NCI-H510A (cell line): Measurements from ENCODE around the gene DPM2.
A peak's percentile ranks its signal among the peaks of the same experiment; 100 is the strongest.

Experiments used
- DNase-seq: peaks from one replicate; lab custom pipeline; 2025; lab: John Stamatoyannopoulos, UW

DPM2 gene

DNA sequence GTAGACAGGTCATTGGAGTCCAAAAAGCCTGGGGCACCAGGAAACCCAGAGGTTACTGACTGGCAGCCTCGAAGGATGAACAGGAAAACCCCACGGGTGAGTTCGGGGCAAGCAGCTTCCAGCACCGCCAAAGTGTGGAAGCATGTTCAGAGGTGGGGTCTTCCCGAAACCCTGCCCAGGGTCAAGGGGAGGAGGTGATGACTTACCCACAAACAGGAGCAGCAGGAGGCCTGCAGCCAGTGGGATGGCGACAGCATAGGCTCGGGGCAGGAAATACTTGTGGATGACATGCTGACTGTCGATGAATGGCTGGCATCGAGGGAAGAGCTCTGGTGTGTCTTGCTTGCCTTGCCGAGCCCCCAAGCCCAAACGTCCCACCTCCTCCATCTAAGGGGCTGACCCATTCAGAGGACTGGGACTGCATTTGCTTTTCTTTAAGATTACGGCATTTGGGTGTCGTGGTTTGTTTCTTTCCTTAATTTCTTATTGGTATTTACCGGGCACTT is 1.3 kb downstream of the DPM2 start:
- DNase-seq = no peak

DNA sequence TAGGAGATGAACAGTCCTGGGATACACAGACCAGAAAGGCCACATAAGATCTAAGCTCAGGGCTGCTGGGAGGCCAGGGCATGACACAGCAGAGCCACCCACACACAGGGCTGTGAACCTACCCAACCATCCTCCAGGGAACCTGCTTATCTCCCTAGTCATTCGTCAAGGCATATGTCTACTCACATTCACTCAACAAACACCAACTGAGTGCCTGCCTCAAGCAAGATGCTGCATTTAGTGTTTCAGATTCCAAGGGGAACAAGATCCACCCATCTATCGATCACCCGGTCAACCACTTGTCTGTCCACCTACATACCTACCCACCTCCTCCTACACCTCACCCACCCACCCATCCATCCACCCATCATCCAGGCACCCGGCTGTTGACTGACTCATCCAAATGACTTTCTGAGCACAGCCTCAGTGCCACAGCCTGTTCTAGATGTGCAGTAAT is 1.9 kb downstream of the DPM2 start:
- no peak for DNase-seq

DNA sequence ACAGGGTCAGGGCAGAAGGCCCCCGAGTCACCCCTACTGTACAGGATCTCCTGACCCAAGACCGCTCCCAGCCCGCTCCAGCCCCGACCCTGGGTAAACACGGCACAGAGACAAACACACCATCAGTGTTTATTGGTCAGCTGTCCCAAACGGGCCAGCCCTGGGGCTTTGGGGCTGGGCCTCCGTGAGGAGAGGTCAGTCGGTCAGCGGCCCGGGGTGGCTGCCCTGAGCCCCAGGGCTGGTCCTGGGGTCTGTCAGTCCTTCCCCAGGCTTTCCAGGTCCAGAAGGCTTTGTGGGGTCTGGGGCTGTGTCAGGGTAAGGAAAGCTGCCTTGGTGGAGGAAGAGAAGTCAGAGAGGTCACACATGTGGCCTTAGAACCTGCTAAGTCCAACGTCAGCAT is 2.7 kb downstream of the DPM2 start:
- no peak for DNase-seq

DNA sequence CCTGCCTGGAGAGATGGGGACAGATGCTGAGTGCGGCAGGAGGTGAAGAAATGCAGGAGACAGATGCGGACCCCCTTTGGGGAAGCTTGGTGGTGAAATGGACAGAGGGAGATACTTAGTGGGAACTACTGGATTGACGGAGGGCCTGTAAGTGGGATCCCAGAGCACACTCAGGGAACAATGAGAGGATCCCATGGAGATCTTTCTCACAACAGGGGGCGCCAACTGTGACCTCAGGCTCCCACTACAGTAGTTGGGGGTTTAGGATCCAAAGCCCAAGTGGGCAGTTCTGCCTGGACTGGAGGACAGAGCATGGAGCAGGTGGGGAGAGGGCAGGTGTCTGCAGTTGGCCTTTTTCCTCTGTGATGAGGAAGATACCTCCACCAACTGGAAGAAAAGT is 3.4 kb downstream of the DPM2 start:
- no peak for DNase-seq

DNA sequence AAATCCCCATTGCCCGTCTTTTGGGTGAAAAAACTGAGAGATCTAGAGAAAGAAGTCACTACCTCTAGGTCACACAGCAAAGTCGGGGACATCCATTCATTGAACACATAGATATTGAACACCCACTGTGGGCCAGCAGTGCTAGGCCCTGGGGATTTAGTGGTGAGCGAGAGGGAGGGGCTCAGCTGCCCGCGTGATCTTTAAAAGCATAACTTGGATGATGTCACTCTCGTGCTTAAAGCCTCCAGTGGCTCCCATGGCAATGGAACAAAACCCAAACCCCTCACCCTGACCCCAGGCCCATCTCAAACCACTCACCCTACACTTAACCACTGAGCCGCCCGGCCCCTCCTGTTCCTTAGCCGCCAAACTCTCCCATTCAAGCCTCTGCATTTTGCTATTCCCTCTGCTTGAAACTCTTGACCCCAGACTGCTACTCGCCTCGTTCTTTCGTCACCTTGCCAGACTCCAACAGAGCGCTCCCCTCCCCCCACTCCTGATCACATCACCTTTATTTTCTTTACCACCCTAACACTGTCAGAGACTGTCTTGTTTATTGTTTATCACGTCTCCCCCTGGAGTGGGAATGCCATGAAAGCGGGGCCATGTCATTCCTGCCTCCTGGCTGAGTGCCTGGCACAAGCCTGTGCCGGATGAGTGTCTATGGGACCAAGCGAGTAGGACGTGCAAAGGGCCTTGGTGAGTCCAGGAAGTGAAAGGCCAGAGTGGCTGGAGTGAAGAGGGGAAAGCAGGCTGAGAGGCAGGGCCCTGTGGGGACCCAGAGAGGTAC is 6.4 kb downstream of the DPM2 start:
- DNase-seq = peak; percentile 90

DNA sequence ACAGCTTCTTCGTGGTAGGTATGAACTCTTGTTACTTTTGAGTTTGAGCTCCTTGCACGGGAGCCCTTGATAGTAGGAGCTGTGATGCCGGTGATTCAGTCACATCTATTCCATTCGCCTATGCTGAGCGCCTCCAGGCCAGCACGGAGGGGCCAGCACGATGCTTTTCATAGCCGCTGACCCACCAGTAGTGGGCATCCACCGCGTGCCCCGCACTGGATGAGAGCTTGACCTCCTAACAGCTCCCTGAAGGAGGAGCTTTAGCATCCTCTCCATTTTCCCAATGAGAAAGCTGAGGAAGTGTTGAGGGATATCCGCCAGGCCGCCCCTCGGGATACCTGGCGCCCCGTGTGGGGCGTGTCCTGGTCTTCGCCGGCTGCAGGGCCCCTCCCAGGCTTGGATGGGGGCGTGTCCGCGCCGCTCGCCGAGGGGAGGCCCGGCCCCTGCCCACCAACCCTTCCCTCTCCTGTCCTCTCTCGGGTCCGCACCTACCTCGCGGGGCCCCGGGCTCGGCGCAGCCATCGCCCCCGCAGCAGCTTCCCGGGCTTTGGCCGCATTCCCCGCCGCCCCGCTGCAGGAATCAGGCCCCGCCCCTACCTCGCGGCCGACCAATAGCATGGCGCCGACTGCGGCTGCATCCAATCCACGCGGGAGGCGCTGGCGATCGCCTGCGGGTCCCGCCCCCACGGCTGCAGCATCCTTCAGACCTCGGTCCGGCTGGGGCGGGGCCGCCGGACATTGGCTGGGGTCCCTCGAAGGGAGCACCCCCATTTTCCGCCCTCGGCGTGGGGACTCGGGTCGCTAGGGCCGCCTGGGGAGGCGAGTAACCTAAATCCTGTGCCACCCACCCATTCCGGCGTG is 7.2 kb downstream of the DPM2 start, which contains the start of gene PIP5KL1:
Gene PIP5KL1, minus strand, starts transcription at position 547 of the 861 bp plus-strand sequence. Its CDS starts 25 bp downstream, at position 522.
- DNase-seq = peak; percentile 83

DNA sequence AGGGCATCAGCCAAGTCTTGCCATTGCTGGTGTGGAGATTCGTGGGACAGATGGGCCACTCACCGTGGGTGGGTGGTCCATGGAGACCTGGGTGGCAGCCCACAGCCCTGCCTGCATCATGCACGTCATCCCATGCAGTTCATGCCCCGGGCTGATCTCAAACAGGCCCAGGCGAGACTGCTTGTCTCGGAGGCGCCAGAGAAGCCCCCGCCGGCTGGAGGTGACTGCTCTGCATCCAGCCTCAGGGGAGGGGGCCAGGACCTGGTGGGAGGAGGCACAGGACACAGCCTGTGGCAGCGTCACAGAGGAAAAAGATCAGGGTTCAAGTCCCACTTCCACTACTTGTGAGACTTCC is 8.1 kb downstream of the DPM2 start:
- DNase-seq = no peak

DNA sequence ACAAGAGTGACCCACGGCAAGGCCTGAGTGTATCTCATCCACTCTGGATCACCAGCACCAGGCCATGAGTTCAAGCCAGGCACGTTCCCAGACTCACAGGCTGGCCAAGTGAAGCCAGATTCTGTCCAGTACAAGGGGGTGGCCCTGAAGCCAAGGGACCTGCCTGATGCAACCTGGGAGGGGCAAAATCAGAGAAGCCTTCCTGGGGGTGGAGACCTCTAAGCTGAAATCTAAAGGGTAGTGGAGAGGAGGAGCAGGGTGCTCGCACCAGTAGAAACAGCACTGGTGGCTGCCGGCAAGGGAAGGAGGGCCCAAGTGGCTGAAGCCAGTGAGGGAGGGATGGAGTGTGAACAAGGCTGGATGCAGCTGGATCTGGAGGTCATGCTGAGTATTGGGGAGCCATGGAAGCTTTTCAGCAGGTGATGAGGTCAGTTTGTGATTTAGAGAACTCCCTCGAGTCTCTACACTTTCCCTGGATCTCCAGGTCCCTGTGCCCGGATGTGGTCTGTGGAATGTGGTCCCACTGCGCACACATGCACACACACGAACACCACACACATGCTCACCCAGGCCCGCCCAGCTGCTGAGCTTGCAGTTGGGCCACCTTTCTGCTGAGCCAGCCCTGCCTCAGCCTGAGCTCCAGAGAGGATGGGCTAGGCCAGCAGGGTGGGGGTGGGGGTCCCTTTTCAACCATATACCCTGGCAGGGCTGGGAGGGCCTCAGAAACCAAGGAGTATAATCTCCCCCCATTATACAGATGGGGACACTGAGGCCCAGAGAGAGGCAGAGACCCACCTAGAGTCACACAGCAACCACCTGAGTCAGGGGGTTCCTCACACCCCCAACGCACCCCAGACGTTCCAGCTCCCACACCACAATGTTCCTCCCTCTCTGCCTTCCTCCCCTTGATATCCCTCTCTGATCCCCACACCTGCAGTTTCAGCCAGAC is 8.7 kb downstream of the DPM2 start:
- DNase-seq = no peak

DNA sequence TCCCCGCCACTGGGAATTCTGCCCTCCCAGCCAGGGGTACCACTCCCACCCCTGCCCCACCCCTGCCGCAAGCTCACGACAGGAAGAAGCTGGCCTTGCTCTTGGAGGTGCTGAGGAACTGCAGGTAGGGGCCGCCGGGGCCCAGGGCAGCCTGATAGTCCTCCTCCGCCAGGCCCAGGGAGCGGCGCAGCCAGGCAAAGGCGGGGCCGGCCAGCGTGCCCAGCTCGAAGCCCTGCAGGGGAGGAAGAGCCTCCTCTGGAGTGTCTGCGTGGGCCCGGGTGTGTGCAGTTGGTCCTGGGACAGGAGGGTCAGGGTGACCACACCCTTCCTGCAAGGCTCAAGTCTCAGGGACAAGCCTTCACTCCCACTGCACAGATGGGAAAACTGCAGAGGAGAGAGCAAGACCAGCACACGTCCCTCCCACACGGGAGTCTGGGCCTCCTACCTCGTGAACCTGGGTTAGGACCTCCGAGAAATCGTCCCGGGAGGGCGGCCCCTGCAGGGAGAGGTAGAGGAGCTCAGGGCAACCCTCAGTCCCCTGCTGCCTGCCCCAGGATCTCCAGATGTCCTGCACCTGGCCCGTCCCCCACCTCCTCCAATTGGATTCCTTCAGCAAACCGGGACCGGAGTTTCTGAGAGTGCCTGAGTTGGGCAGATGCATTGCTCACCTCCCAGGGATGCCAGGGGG is 9.5 kb downstream of the DPM2 start:
- no peak for DNase-seq

DNA sequence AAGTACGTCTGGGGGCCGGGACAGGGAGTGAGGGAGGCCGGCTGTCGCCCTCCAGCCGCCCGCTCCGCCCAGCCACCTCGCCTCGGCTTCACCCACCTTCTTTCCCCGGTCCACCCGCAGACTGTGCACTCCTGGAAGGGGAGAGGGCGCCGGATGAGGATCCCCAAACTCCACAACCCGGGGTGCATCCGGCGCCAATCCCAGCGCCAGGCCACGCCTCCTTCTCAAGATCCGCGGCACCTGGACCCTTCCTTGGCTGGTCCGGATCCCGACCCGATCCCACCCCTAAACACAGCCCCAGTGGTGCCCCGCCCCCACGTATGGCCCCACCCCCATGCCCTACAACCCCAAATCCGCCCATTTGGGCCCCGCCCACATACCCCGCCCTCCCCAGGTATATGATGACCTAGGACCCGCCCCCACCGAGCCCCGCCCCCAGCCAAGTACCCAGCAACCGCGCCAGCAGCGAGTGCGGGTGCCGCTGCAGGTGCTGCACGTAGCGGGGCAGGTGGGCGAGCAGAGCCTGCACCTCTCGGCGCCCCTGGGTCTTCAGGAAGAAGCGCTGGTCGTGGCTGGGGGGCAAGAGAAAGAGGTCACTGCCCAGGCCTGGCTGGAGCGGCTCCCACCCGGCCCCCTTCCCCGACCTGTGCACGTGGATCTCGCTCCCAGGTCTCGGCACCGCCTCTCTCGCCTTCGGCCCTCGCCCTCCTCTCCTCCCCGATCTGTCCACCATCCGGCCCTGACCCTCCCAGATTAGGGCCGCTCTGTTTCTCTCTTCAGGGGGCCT is 10.3 kb downstream of the DPM2 start:
- peak; percentile 81 for DNase-seq

DNA sequence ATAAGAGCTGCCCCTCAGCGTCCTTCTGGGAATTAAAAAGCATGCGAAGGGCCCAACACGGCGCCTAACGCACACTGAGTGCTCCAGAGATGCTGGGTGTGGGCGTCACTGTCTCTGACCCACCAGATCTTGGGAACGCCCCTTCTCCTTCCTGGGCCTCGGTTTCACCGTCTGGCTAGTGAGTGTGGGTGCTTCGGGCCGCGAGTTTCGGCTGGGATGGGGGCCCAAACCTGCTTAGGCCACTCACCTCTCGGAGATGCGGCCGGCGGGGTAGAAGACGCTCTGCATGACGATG is 10.8 kb downstream of the DPM2 start:
- no peak for DNase-seq

DNA sequence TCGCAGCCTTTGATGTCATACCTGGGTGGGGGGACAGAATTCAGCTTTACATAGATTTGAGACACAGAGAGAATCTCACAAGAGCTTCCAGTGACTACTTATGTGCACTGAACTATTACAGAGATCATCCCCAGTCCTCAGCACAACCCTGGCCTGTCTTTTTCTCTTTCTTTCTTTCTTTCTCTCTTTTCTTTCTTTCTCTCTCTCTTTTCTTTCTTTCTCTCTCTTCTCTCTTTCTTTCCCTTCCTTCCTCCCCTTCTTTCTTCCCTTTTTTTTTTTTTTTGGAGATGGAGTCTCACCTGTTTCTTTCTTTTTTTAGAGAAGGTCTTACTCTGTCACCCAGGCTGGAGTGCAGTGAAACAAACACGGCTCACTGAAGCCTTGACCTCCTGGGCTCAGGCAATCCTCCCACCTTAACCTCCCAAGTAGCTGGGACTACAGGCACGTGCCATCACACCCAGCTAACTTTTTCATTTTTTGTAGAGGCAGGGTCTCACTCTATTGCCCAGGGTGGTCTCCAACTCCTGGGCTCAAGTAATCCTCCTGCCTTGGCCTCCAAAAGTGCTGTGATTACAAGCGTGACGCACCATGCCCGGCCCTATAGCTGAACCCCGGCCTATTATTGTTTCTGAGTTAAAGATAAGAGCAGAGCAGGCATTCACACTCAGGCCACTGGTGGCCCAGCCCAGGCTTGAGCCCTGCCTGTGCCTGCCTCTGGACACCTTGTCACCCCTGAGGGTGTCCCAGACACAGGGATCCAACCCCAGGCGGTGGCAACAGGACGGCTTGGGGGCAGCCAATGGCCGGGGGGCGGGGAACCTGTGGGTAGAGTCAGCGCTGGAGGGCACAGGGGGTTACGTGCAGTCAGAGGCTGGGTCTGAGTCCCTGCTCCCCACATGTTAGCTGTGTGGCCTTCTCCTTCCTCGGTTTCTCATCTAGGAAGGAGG is 11.4 kb downstream of the DPM2 start:
- DNase-seq = no peak

DNA sequence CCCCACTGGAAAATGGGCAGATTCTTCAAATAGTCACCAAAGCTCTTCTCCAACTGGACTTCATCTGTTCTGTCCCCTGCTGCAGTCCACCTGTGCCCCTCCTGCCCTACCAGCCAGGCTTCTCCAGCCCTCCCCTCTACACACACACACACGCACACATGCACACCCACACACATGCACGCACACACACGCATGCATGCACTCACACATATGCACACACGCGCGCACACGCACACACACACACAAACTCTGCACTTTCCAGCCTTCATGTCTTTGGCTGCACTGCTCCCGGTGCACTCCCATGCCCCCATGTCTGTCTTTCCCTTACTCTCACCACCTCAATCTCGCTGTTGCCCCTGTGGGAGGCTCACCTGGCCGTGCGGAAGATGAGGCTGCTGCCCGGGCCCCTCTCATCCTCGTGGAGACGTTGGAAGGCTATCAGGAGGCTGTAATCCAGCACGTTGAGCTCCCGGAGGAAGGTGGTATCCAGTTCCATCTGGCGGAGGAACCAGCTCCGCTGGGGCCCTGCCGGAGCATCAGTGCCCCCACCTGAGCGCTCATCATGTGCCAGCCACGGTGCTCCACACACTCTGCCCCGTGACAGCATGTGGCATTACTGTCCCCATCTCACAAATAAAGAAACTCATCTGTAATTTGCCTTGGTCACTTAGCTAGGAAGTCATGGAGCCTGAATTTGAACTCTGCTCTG is 12.8 kb downstream of the DPM2 start:
- no peak for DNase-seq

DNA sequence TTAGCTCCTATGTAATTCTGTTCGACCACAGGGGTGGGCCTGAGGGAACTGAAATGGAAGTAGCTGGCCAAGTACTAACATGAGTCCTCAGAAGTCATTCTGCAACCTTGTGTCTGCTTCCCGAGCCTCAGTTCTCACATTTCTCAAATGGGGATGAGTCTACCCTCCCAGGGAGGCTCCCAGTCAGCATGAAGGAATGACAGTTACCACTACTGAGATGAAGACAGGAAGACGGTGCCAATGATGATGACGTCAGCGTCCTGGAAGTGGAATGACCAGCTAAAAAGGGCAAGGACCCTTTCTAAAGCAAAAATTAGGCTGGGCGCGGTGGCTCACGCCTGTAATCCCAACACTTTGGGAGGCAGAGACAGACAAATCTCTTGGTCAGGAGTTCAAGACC is 13.9 kb downstream of the DPM2 start:
- no peak for DNase-seq

DNA sequence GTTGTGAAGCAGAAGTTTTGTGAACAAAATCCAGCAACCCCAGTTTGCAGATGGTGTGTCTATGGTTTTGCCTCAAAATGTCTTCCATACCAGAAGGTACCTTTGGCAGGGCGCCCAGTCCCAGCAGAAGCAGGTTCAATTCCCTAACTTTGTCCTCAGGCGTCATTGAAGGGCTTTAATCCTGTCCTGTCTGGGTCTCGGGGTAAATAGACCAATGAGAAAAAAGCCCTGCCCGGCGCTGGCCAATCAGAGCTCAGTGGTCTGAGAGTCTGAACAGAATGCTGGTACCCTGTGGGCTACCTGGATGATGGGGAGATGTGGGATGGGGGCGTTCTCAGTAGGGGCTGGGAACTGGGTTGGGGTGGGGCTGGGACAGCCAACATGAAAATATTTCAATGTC is 14.6 kb downstream of the DPM2 start:
- DNase-seq = no peak

DNA sequence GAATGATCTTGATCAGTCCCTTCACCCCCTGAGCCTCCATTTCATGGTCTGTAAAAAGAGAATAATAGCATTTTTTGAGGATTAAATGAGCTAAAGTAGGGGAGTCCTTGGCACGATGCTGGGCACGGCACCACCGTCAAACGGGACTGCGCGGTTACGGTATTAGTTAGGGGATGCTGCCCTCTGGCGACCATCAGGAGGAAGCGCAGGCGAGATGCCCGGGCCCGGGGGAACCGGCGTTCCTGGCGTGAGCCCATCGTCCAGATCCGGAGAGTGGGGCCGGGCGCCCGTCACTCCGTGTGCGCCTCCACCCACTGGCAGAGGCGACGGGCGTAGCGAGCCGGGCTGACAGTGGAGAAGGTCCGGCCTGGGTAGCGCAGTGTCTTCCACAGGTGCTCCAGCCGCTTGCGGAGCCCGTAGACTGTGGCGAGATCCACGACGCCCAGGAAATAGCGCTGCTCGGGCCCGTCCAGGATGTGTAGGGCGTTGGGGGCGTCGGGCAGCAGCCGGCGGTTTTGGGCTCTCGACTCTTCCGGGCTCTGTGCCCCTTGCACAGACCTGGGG is 16.0 kb downstream of the DPM2 start:
- no peak for DNase-seq

DNA sequence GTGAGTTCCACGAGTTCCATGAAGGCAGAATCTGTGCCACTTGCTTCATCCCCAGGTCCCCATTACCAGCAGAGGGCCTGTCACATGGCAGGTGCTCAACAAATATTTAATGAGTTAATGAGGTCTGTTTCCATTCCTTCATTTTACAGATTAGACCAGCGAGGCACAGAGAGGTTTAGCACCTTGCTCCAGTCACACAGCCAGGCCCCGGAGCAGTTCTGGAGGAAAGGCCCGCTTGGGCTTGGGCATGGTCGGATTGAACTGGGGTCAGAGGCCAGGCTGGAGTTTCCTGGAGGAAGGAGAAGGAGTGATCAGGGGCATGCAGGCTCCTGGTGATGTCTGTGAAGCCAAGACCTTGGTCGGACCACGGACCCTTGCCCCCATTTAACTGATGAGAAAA is 16.9 kb downstream of the DPM2 start:
- no peak for DNase-seq

DNA sequence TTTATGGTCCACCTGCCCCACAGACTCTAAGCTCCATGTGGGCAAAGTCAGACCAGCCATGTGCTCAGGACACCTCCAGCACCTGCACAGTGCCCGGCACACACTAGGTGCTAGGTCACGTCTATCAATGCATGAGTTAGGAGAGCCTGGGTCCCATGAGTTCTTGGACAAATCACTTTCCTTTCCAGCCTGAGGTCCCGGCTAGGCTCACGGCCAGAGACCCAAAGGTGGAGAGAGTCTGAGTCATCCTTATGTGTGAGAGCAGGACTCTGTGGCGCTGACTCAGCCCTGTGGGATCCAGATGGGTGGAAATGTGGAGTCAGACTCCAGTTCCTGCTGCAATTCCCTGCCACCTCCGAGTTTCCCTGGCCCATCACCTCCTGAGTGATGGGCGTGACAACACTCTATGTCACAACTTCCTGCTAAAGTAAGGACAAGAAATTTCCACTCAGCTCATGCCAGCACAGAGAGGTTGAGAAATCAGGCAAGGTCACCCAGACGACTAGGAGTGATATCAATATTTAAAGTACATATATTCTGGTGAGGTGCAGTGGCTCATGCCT is 18.3 kb downstream of the DPM2 start:
- DNase-seq = no peak
